ACC112 (cell line): ENCODE measurements around the gene PRTN3.
"Not testable (repeated sequence)": the region's sequence is repeated elsewhere in the genome, so short reads cannot be mapped to it uniquely, and the experiment has no call there.

Experiments used
- H2AFZ ChIP-seq: fragments of 200-600 bp; sonication (generic); one replicate; pipeline ENCODE4 v1.6.0; 2017; ENCODE audit warnings: antibody characterized with exemption, low read length; ENCODE audit not compliant: unreplicated experiment
- H3K27ac ChIP-seq: fragments of 200-600 bp; sonication (generic); 2 replicates; pipeline ENCODE4 v1.5.1; 2014; ENCODE audit warnings: low read depth, mild to moderate bottlenecking, antibody characterized with exemption, low read length, moderate library complexity
- H3K27me3 ChIP-seq: fragments of 200-600 bp; sonication (generic); 2 replicates; pipeline ENCODE4 v1.6.1; 2014; ENCODE audit warnings: mild to moderate bottlenecking, antibody characterized with exemption, low read length, moderate library complexity, mixed read lengths; ENCODE audit not compliant: insufficient read depth
- H3K36me3 ChIP-seq: fragments of 200-600 bp; sonication (generic); 2 replicates; pipeline ENCODE4 v1.6.1; 2016; ENCODE audit warnings: mild to moderate bottlenecking, antibody characterized with exemption, low read length, moderate library complexity, mixed read lengths; ENCODE audit not compliant: insufficient read depth
- H3K4me1 ChIP-seq: fragments of 200-600 bp; sonication (generic); one replicate; pipeline ENCODE4 v1.6.1; 2016; ENCODE audit warnings: low read length, mixed read lengths; ENCODE audit not compliant: insufficient read depth, unreplicated experiment, control insufficient read depth
- H3K4me3 ChIP-seq: fragments of 200-600 bp; sonication (generic); 2 replicates; pipeline ENCODE4 v1.5.1; 2014; ENCODE audit warnings: mild to moderate bottlenecking, low read depth, low read length
- H3K79me2 ChIP-seq: fragments of 200-600 bp; sonication (generic); one replicate; pipeline ENCODE4 v1.6.0; 2016; ENCODE audit warnings: low read length; ENCODE audit not compliant: control insufficient read depth, unreplicated experiment, insufficient read depth

Gene PRTN3

GRCh38 chr19:870314-870713 is 29.5 kb downstream of the PRTN3 start:
- no peak overlapping the region for H3K4me3 ChIP-seq
- H3K27ac ChIP-seq, result no peak overlapping the region
- H3K4me1 ChIP-seq, result peaks cover 14% of the 10 kb centered on the region
- no peaks in the 10 kb centered on the region for H3K79me2 ChIP-seq
- no peak overlapping the region for H2AFZ ChIP-seq
- H3K27me3 ChIP-seq, result no peaks in the 10 kb centered on the region
- no peaks in the 10 kb centered on the region for H3K36me3 ChIP-seq

- Histone ChIP-seq H3K4me1 (peaks cover 14% of the 10 kb centered on the region), H3K27me3 (no peaks in the 10 kb centered on the region), H3K4me3 (no peak overlapping the region), H2AFZ (no peak overlapping the region), H3K79me2 (no peaks in the 10 kb centered on the region), H3K27ac (no peak overlapping the region), H3K36me3 (no peaks in the 10 kb centered on the region)
Measured at GRCh38 chr19:870963-871401, 30.2 kb downstream of the PRTN3 start.

DNA sequence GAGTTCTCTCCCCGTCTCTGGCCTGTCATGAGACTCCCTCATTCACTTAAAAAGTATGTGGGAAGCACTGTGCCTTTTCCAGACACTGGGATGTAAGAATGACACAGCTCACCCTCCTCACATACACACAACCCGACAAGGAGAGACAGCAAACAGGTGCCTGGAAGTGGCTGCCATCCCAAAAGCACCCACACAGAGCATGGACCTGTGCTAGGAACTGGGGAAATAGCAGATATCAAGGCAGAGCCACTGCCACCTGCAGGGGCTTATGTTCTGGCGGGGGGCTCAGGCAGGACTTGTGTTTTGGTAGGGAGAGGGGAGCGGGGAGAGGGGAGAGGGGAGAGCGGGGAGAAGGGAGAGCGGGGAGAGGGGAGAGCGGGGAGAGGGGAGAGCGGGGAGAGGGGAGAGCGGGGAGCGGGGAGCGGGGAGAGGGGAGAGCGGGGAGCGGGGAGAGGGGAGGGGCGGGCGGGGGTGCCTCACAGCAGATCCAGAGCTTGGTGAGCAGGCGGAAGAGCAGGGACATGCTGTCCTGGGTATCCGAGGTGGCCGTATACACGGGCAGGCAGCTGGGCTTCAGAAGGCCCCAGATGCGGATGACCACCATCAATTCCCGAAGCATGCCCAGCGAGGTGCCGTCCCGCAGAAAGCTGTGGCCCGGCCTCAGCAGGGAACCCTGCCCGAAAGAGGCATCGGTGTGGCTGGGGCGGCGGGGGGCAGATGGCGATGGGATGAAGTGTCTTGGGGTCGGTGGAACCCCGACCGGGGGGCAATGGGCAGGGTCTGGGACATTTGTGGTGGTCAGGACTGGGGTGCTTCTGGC is 30.9 kb downstream of the PRTN3 start:
- Histone ChIP-seq H3K36me3 (no peaks in the 10 kb centered on the region), H3K4me3 (no peak overlapping the region), H3K79me2 (no peaks in the 10 kb centered on the region), H3K27ac (no peak overlapping the region), H2AFZ (no peak overlapping the region), H3K4me1 (peaks cover 14% of the 10 kb centered on the region), H3K27me3 (no peaks in the 10 kb centered on the region)

GRCh38 chr19:872266-872951 is 31.6 kb downstream of the PRTN3 start:
- no peak overlapping the region for H2AFZ ChIP-seq
- no peaks in the 10 kb centered on the region for H3K79me2 ChIP-seq
- peaks cover 14% of the 10 kb centered on the region for H3K4me1 ChIP-seq
- no peaks in the 10 kb centered on the region for H3K36me3 ChIP-seq
- no peak overlapping the region for H3K27ac ChIP-seq
- H3K4me3 ChIP-seq, result no peak overlapping the region
- H3K27me3 ChIP-seq, result no peaks in the 10 kb centered on the region

- no peak overlapping the region for H3K4me3 ChIP-seq
- H3K79me2 ChIP-seq, result no peaks in the 10 kb centered on the region
- H3K27me3 ChIP-seq, result no peaks in the 10 kb centered on the region
- no peaks in the 10 kb centered on the region for H3K36me3 ChIP-seq
- H3K4me1 ChIP-seq, result peaks cover 14% of the 10 kb centered on the region
- no peak overlapping the region for H3K27ac ChIP-seq
- no peak overlapping the region for H2AFZ ChIP-seq
Measured at GRCh38 chr19:873084-873483, 32.3 kb downstream of the PRTN3 start.

DNA sequence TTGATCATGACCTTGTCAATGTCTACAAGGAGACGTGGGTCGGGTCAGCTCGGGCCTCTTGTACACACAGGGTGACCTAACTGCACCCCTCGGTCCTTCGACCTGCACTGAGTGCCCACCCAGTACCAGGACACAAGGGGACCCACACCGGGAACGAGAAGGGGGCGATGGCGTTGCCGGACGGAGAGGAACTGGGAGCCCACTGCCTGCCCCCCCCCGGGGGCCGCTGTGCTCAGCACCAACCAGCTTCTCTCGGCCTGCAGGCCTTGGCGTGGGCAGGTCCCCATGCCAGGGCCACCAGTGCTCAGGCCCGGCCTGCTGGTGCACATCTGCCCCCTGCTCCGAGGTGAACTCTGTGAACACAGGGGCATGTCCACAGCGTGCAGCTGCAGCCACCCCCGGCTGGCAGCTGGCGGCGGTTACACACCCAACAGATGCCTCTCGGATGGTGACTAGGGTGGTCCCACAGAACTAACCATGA is 32.8 kb downstream of the PRTN3 start:
- Histone ChIP-seq H3K27ac (no peak overlapping the region), H3K79me2 (no peaks in the 10 kb centered on the region), H3K36me3 (no peaks in the 10 kb centered on the region), H3K4me1 (peaks cover 14% of the 10 kb centered on the region), H2AFZ (no peak overlapping the region), H3K4me3 (no peak overlapping the region), H3K27me3 (no peaks in the 10 kb centered on the region)

GRCh38 chr19:875265-875879 is 34.6 kb downstream of the PRTN3 start:
- Histone ChIP-seq H3K79me2 (no peaks in the 10 kb centered on the region), H2AFZ (no peak overlapping the region), H3K27ac (no peak overlapping the region), H3K4me1 (no peaks in the 10 kb centered on the region), H3K27me3 (no peaks in the 10 kb centered on the region), H3K36me3 (no peaks in the 10 kb centered on the region), H3K4me3 (no peak overlapping the region)

GRCh38 chr19:876089-876488 is 35.3 kb downstream of the PRTN3 start:
- Histone ChIP-seq H3K4me1 (no peaks in the 10 kb centered on the region), H2AFZ (no peak overlapping the region), H3K4me3 (no peak overlapping the region), H3K27ac (no peak overlapping the region), H3K79me2 (no peaks in the 10 kb centered on the region), H3K36me3 (no peaks in the 10 kb centered on the region), H3K27me3 (no peaks in the 10 kb centered on the region)

DNA sequence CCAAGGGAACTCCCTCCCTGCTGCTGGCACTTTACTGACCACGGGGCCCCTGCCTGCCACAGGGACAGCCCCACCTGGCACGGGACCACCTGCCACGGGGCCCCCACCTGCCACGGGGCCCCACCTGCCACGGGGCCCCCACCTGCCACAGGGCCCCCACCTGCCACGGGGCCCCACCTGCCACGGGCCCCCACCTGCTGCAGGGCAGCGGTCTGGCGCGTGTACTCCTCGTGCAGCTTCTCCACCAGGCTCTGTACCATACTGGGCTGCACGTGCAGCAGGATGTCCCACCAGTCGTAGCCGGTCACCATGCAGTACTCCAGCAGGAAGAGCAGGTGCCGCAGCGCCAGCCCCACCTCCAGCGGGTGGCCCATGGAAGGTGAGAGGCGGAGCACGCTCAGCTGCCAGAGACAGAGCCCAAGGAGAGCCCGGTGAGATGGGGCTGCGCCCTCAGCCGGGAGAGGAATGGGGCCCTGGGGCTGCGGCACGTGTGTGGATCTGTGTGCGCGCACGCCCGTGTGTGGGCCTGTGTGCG is 36.0 kb downstream of the PRTN3 start:
- no peak overlapping the region for H3K4me3 ChIP-seq
- H3K79me2 ChIP-seq, result no peaks in the 10 kb centered on the region
- H3K27ac ChIP-seq, result no peak overlapping the region
- no peaks in the 10 kb centered on the region for H3K4me1 ChIP-seq
- no peaks in the 10 kb centered on the region for H3K27me3 ChIP-seq
- no peak overlapping the region for H2AFZ ChIP-seq
- H3K36me3 ChIP-seq, result peaks cover 5% of the 10 kb centered on the region; the same call in 1 of the 2 replicates

DNA sequence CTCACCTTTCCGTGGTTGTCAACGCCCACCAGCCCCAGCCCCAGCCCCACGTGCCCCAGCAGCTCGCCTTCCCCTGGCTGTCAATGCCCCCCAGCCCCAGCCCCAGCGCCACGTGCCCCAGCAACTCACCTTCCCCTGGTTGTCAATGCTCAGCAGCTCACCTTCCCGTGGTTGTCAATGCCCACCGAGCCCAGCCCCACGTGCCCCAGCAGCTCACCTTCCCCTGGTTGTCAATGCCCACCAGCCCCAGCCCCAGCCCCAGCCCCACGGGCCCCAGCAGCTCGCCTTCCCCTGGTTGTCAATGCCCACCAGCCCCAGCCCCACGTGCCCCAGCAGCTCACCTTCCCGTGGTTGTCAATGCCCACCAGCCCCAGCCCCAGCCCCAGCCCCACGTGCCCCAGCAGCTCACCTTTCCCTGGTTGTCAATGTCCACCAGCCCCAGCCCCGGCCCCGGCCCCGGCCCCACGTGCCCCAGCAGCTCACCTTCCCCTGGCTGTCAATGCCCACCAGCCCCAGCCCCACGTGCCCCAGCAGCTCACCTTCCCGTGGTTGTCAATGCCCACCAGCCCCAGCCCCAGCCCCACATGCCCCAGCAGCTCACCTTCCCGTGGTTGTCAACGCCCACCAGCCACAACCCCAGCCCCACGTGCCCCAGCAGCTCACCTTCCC is 37.3 kb downstream of the PRTN3 start:
- H2AFZ ChIP-seq, H3K27me3 ChIP-seq, H3K36me3 ChIP-seq, H3K4me1 ChIP-seq, H3K4me3 ChIP-seq, H3K27ac ChIP-seq, H3K79me2 ChIP-seq: not testable (repeated sequence)
